ENCODE measurements around the gene WEE2. TPM values are rescaled to one million over a fixed set of nuclear protein-coding genes. Genes with fewer than 3 reads are reported as not detected.

WEE2 gene
- not detected for total RNA-seq (ENCODE audit: unreplicated experiment)
- long read RNA-seq, result 0 reads

DNA sequence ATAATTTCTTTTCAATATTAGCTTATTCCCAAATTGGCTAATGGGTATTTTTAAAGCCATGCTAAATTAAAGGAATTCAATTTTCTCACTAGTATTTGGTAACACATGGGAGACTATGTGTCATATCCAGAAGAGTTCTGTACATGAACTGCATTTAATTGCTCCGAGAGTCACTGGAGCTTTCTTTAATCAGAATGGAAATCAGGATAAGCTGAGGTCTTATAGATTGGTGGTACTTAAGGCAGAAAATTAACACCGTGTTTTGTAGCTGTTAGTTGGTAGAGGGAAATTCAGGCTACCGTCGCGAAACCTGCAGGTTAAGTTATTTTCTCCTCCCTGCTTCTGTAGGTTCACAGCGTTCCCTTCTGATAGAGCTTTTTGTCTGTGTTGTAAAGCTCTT lies at the start of gene WEE2:
TSS of gene WEE2 (plus strand) at position 3 of the 400 bp plus-strand sequence. CDS start 406 bp downstream, outside the sequence.
- no peak for DNase-seq
- H3K36me3 Mint-ChIP-seq (ENCODE audit: unreplicated experiment), result no peaks in the 10 kb centered on the region
- no peak within 1 kb of the TSS for H3K27ac Mint-ChIP-seq (ENCODE audit: unreplicated experiment)
- no peak within 1 kb of the TSS for H3K4me3 Mint-ChIP-seq (ENCODE audit: unreplicated experiment)
- H3K27me3 Mint-ChIP-seq (ENCODE audit: unreplicated experiment), result no peaks in the 10 kb centered on the region
- H3K4me1 Mint-ChIP-seq (ENCODE audit: low read depth, unreplicated experiment), result no peaks in the 10 kb centered on the region
- TF ChIP-seq, protein P1, sequence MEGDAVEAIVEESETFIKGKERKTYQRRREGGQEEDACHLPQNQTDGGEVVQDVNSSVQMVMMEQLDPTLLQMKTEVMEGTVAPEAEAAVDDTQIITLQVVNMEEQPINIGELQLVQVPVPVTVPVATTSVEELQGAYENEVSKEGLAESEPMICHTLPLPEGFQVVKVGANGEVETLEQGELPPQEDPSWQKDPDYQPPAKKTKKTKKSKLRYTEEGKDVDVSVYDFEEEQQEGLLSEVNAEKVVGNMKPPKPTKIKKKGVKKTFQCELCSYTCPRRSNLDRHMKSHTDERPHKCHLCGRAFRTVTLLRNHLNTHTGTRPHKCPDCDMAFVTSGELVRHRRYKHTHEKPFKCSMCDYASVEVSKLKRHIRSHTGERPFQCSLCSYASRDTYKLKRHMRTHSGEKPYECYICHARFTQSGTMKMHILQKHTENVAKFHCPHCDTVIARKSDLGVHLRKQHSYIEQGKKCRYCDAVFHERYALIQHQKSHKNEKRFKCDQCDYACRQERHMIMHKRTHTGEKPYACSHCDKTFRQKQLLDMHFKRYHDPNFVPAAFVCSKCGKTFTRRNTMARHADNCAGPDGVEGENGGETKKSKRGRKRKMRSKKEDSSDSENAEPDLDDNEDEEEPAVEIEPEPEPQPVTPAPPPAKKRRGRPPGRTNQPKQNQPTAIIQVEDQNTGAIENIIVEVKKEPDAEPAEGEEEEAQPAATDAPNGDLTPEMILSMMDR (IDR thresholded peaks at IDR 0.05; ENCODE audit: partially characterized antibody, unreplicated experiment), result no peak
- peaks cover 2% of the 10 kb centered on the region for H3K9me3 Mint-ChIP-seq (ENCODE audit: unreplicated experiment)

DNA sequence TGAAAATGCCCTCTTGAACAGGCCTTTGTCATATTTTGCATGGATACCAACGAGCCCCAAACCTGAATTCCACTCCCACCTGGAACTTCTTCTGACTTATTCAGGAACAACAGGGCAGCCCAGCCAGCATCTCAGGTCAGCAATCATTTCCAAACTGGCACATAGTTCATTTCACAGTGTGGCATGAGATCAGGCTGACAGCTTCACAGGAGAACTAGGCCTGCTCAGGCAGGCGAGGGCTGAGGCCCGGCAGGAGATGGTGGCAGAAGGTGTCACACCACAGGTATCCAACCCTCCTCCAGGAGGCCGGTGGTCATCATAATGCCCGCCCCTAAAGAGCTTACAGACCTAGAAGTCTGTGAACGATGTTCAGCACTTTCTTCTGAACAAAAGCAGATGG lies 48.7 kb upstream of the WEE2 start:
- Mint-ChIP-seq H3K4me3 (ENCODE audit: unreplicated experiment) (no peak overlapping the region), H3K27ac (ENCODE audit: unreplicated experiment) (no peak overlapping the region), H3K4me1 (ENCODE audit: low read depth, unreplicated experiment) (peaks cover 3% of the 10 kb centered on the region), H3K27me3 (ENCODE audit: unreplicated experiment) (peaks cover 3% of the 10 kb centered on the region), H3K9me3 (ENCODE audit: unreplicated experiment) (no peaks in the 10 kb centered on the region), H3K36me3 (ENCODE audit: unreplicated experiment) (peaks cover 5% of the 10 kb centered on the region)
- TF ChIP-seq, protein P1 (IDR thresholded peaks at IDR 0.05; ENCODE audit: partially characterized antibody, unreplicated experiment), result no peak
- no peak for DNase-seq

DNA sequence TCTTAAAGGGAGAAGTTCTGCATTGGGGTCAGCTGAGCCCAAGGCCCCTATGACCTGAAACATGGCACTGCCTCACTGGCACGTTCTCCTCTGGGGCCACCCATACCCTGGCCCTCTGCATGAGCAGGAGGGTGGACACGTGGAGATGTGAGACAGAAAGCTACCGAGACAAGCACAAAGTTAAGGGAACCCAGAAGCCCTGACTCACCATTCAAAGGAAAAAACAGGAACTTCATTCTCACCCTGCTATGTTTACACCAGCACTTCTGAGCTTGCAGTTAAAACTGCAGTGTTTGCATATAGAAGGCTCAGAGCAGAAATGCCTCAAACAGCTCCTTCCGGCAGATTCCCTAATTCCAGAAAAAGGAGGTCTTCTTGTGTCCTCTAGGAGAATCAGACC lies 47.9 kb upstream of the WEE2 start:
- no peak overlapping the region for H3K27ac Mint-ChIP-seq (ENCODE audit: unreplicated experiment)
- H3K4me1 Mint-ChIP-seq (ENCODE audit: low read depth, unreplicated experiment), result peaks cover 1% of the 10 kb centered on the region
- no peak for DNase-seq
- no peak overlapping the region for H3K4me3 Mint-ChIP-seq (ENCODE audit: unreplicated experiment)
- H3K9me3 Mint-ChIP-seq (ENCODE audit: unreplicated experiment), result no peaks in the 10 kb centered on the region
- TF ChIP-seq, protein P1 (IDR thresholded peaks at IDR 0.05; ENCODE audit: partially characterized antibody, unreplicated experiment), result no peak
- peaks cover 3% of the 10 kb centered on the region for H3K27me3 Mint-ChIP-seq (ENCODE audit: unreplicated experiment)
- peaks cover 5% of the 10 kb centered on the region for H3K36me3 Mint-ChIP-seq (ENCODE audit: unreplicated experiment)

DNA sequence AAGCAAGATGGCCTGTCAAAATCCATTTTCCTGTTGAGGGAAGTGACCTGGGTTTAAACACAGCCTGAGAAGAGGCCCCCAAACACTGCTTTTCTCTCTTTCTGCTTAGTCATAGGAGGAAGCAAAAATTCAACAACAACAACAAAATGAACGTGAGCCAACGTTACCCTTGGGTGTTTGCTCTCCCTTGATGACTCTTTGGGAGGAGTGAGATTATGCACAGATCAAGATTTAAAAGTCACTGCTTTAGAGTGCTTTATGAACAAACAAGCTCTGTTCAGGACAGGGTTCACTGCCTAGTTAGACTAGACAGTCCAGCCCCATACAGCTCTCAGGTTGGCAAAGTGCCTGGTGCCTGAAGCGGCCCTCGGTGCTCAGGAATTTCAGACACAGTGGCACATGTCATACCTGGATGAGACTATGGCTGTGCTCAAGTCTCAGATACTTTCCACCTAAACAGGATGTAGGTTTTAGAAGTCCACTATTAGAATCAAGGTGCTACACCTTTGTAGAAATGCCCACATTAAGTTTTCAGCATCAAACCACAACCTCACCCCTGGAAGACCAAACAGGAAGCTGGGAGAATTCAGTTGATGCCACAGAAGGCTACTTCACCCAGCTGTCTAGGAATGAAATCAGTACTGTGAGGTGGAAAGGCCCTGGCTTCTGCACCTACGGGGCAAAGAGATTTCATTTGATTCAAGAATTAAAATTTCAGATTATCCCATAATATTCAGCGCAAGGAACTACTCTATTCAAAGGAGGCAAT lies 44.9 kb upstream of the WEE2 start:
- Mint-ChIP-seq H3K36me3 (ENCODE audit: unreplicated experiment) (peaks cover 5% of the 10 kb centered on the region), H3K27ac (ENCODE audit: unreplicated experiment) (no peak overlapping the region), H3K4me3 (ENCODE audit: unreplicated experiment) (no peak overlapping the region), H3K27me3 (ENCODE audit: unreplicated experiment) (peaks cover 5% of the 10 kb centered on the region), H3K4me1 (ENCODE audit: low read depth, unreplicated experiment) (peaks cover 1% of the 10 kb centered on the region), H3K9me3 (ENCODE audit: unreplicated experiment) (no peaks in the 10 kb centered on the region)
- DNase-seq, result no peak
- TF ChIP-seq, protein P1 (IDR thresholded peaks at IDR 0.05; ENCODE audit: partially characterized antibody, unreplicated experiment), result no peak

DNA sequence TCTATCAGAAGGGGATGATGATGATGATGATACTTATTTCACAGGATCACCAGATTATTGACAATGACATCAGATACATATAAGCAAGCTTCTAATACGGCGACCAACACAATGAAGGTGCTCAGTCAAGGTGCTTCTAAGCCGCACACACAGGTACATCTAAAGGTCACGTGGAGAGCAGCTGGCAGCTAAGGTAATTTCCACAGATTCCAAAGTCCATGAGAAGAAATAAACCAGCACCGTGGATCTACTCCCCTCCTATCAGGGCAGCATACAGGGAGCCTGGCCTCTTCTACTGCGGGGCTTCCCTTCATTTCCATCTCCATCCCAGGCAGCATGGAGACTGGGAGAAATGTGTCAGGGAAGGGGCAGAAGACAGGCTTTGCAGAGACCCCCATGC lies 43.7 kb upstream of the WEE2 start:
- no peak for DNase-seq
- H3K27me3 Mint-ChIP-seq (ENCODE audit: unreplicated experiment), result peaks cover 5% of the 10 kb centered on the region
- H3K4me1 Mint-ChIP-seq (ENCODE audit: low read depth, unreplicated experiment), result no peaks in the 10 kb centered on the region
- peaks cover 2% of the 10 kb centered on the region for H3K9me3 Mint-ChIP-seq (ENCODE audit: unreplicated experiment)
- TF ChIP-seq, protein P1 (IDR thresholded peaks at IDR 0.05; ENCODE audit: partially characterized antibody, unreplicated experiment), result no peak
- no peak overlapping the region for H3K27ac Mint-ChIP-seq (ENCODE audit: unreplicated experiment)
- H3K4me3 Mint-ChIP-seq (ENCODE audit: unreplicated experiment), result no peak overlapping the region
- H3K36me3 Mint-ChIP-seq (ENCODE audit: unreplicated experiment), result peaks cover 5% of the 10 kb centered on the region

Measured in glutamatergic neuron (in vitro differentiated cells).